Measurements from ENCODE around the gene TMEM94.

TMEM94 gene

GRCh38 chr17:75503976-75504346, 47.5 kb downstream of the TMEM94 start:
- TF ChIP-seq CTCF (IDR thresholded peaks at IDR 0.05; ENCODE audit: insufficient read depth, missing control alignments), result no peak
- DNase-seq (ENCODE audit: insufficient read length, low spot score) (no peak), FAIRE-seq (no peak)

GRCh38 chr17:75504347-75505151, 48.1 kb downstream of the TMEM94 start:
- no peak for FAIRE-seq
- DNase-seq (ENCODE audit: insufficient read length, low spot score), result peak; percentile 73

GRCh38 chr17:75505152-75505409, 48.6 kb downstream of the TMEM94 start:
- DNase-seq (ENCODE audit: insufficient read length, low spot score) (no peak), FAIRE-seq (no peak)
- TF ChIP-seq CTCF (IDR thresholded peaks at IDR 0.05; ENCODE audit: insufficient read depth, missing control alignments), result no peak

More at GRCh38 chr17:75504347-75505151, 48.1 kb downstream of the TMEM94 start:
- peak; percentile 50 for TF ChIP-seq CTCF (IDR thresholded peaks at IDR 0.05; ENCODE audit: insufficient read depth, missing control alignments)

GRCh38 chr17:75505640-75506039, 49.2 kb downstream of the TMEM94 start:
- FAIRE-seq, result no peak

GRCh38 chr17:75506134-75506533, 49.7 kb downstream of the TMEM94 start:
- DNase-seq (ENCODE audit: insufficient read length, low spot score), result no peak
- no peak for TF ChIP-seq CTCF (IDR thresholded peaks at IDR 0.05; ENCODE audit: insufficient read depth, missing control alignments)
- no peak for FAIRE-seq

More at GRCh38 chr17:75505640-75506039, 49.2 kb downstream of the TMEM94 start:
- DNase-seq (ENCODE audit: insufficient read length, low spot score), result no peak
- TF ChIP-seq CTCF (IDR thresholded peaks at IDR 0.05; ENCODE audit: insufficient read depth, missing control alignments), result no peak

GRCh38 chr17:75506888-75507287, 50.5 kb downstream of the TMEM94 start:
- no peak for TF ChIP-seq CTCF (IDR thresholded peaks at IDR 0.05; ENCODE audit: insufficient read depth, missing control alignments)
- DNase-seq (ENCODE audit: insufficient read length, low spot score), result no peak
- FAIRE-seq, result no peak

All from D721Med (cell line).